GM19099 (cell line): ENCODE results near the gene ZDHHC5.
A peak's percentile ranks its signal among the peaks of the same experiment; 100 is the strongest.

Source experiments
- POLR2A ChIP-seq: IDR thresholded peaks from 3 replicates; pipeline ENCODE4 v1.6.1; 2011; ENCODE audit warnings: low read depth; ENCODE audit not compliant: insufficient read length; ENCODE audit errors: extremely low read depth

The ZDHHC5 gene

DNA sequence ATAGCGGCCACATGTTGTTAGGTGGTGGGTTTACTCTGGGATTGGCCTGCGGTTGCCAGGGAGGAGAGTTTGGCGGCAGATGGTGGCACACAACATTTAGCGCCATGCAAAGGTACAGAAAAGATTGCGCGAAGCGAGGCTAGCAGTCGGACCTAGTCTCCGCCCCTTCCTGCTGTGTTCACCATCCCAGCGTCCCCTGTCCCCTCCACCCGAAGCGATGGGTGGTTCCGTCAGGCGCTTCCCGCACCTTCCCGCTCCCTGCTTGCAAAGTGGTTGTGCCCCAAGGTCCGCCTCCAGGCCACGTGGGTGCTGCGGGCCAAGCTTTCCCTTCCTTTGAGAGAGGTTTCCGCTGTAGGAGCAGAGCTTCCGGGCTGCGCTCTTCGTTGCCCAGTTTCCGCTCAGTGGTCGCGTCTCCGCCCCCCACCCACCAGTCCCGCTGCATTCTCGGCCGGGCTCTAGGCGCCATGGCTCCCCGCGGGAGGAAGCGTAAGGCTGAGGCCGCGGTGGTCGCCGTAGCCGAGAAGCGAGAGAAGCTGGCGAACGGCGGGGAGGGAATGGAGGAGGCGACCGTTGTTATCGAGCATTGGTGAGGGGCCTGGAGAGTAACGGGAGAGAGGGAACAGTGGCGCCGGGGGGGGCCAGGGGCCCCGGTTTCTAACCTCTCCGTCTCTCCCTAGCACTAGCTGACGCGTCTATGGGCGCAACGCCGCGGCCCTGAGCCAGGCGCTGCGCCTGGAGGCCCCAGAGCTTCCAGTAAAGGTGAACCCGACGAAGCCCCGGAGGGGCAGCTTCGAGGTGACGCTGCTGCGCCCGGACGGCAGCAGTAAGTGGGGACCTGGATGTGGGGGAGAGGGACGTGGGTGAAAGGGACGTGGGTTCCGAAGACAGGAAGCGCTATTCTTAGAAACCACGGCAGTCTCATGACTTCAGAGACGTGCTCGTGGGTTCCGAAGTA lies 73.5 kb downstream of the ZDHHC5 start, which contains the start of gene SELENOH:
Gene SELENOH, plus strand, starts transcription at position 360 of the 955 bp plus-strand sequence. Its CDS starts 105 bp downstream, at position 465.
- peak; percentile 89 for TF ChIP-seq POLR2A

DNA sequence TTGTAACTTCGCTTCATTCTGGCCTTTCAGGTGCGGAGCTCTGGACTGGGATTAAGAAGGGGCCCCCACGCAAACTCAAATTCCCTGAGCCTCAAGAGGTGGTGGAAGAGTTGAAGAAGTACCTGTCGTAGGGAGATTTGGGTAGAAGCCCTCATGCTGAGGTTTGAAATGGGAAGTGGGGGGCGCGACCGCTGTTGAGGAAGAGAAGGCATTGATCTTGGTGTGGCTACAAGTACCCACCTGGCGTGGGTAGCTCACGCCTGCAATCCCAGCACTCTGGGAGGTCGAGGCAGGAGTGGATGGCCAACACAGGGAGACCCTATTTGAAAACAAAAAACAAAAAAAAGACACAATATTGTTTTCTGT lies 74.2 kb downstream of the ZDHHC5 start:
- TF ChIP-seq POLR2A = no peak

DNA sequence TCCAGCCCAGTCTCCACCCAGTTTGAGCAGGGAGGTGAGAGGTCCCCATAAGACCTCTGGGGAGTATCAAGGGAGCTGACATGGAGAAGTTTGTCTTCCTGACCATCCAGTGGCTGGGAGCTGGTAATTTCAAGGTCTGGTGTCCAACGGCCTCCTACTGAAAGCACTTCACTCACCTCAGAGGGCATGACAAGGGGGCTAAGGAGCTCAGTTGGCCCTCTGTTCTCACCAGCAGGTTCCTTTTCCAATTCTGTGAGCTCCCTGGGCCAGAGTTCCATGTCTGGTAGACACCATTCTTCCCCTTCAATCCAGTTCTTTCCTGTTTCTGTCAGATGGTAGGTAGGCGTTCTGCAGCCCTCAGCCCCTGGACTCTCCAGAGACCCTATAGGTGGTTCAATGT lies 76.4 kb downstream of the ZDHHC5 start:
- no peak for TF ChIP-seq POLR2A

DNA sequence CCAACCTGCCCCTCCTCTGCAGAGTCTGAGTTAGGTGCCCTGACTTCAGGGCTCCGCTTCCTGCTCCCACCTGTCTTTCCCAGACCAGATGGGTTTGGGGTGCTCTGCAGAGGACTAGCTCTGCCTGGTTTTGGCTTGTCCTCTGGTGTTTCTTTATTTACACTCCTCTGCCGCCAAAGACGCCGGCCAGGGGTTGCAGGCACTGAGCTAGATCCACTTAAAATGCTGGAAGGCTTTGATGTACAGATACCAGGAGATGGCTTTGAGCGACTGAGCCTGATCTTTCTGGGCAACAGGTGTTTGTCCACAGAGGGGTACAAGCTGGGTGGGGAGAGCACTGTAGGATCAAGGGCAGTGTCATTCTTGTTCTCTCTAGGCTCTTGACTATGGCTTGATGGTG lies 77.3 kb downstream of the ZDHHC5 start:
- no peak for TF ChIP-seq POLR2A

DNA sequence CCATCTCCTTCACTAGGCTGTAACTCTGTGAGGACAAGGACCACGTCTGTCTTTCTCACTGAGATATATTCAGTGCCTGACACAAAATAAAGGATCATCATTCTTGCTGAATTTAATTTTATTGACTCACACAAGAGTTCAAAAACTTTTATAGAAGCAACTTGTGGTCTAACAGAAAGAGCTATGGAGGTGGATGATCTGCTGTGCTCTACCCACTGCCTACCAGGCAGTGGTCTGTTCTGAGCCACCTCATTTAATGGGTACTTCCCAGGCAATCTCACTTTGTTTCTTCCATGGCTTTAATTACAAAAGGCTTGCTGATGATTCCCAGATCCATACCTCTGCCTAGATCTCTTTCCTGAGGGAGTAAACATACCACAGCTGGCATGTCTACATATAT lies 79.0 kb downstream of the ZDHHC5 start:
- no peak for TF ChIP-seq POLR2A
